ENCODE data around the gene ABCA7. TPM values are rescaled to one million over a fixed set of nuclear protein-coding genes. Genes with fewer than 3 reads are reported as not detected.

Gene ABCA7
- polyA plus RNA-seq, 1 donor from 2014 or later: 51.8 TPM

GRCh38 chr19:1073956-1074517 lies 34.1 kb downstream of the ABCA7 start:
- Histone ChIP-seq H3K36me3 (ENCODE audit: insufficient read depth, low read length) (no peaks in the 10 kb centered on the region), H3K27ac (ENCODE audit: low read length) (no peak overlapping the region), H3K9me3 (ENCODE audit: low read length) (no peaks in the 10 kb centered on the region), H4K20me1 (ENCODE audit: insufficient read depth) (no peaks in the 10 kb centered on the region), H3F3A (ENCODE audit: insufficient read depth, low read length, poor library complexity, severe bottlenecking) (no peaks in the 10 kb centered on the region), H3K27me3 (ENCODE audit: insufficient read depth, low read depth, low read length) (peaks cover 33% of the 10 kb centered on the region), H3K79me2 (replicated peaks; ENCODE audit: insufficient read depth, low read length) (no peaks in the 10 kb centered on the region), H3K4me3 (ENCODE audit: low read length) (no peak overlapping the region), H3K4me2 (ENCODE audit: low read length) (no peak overlapping the region), H3K9ac (ENCODE audit: low read length) (no peak overlapping the region), H2AFZ (ENCODE audit: low read depth, low read length) (no peak overlapping the region), H3K9me2 (ENCODE audit: insufficient read depth, low read length) (no peaks in the 10 kb centered on the region)
- TF ChIP-seq, protein P1, sequence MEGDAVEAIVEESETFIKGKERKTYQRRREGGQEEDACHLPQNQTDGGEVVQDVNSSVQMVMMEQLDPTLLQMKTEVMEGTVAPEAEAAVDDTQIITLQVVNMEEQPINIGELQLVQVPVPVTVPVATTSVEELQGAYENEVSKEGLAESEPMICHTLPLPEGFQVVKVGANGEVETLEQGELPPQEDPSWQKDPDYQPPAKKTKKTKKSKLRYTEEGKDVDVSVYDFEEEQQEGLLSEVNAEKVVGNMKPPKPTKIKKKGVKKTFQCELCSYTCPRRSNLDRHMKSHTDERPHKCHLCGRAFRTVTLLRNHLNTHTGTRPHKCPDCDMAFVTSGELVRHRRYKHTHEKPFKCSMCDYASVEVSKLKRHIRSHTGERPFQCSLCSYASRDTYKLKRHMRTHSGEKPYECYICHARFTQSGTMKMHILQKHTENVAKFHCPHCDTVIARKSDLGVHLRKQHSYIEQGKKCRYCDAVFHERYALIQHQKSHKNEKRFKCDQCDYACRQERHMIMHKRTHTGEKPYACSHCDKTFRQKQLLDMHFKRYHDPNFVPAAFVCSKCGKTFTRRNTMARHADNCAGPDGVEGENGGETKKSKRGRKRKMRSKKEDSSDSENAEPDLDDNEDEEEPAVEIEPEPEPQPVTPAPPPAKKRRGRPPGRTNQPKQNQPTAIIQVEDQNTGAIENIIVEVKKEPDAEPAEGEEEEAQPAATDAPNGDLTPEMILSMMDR (IDR thresholded peaks at IDR 0.05; ENCODE audit: poor library complexity, severe bottlenecking): no peak
- TF ChIP-seq SMC3 (conservative IDR thresholded peaks at IDR 0.05; ENCODE audit: poor library complexity) (no peak), POLR2AphosphoS5 (IDR thresholded peaks at IDR 0.05) (no peak), EP300 (conservative IDR thresholded peaks at IDR 0.05; ENCODE audit: poor library complexity, severe bottlenecking) (no peak), TAF1 (IDR thresholded peaks at IDR 0.05; ENCODE audit: low read depth) (no peak), MXI1 (conservative IDR thresholded peaks at IDR 0.05; ENCODE audit: poor library complexity, severe bottlenecking) (no peak), REST (IDR thresholded peaks at IDR 0.05; ENCODE audit: borderline replicate concordance) (no peak), EZH2 (IDR thresholded peaks at IDR 0.05; ENCODE audit: borderline replicate concordance, insufficient read depth, low read length, poor library complexity, severe bottlenecking) (no peak), RAD21 (conservative IDR thresholded peaks at IDR 0.05) (no peak)

- no peaks in the 10 kb centered on the region for H3K79me2 ChIP-seq (replicated peaks; ENCODE audit: insufficient read depth, low read length)
- H3K4me2 ChIP-seq (ENCODE audit: low read length): no peak overlapping the region
- no peak overlapping the region for H3K27ac ChIP-seq (ENCODE audit: low read length)
- H3K9me3 ChIP-seq (ENCODE audit: low read length): no peaks in the 10 kb centered on the region
- H3K27me3 ChIP-seq (ENCODE audit: insufficient read depth, low read depth, low read length): peaks cover 28% of the 10 kb centered on the region
- no peak for TF ChIP-seq MXI1 (conservative IDR thresholded peaks at IDR 0.05; ENCODE audit: poor library complexity, severe bottlenecking)
- TF ChIP-seq TAF1 (IDR thresholded peaks at IDR 0.05; ENCODE audit: low read depth): no peak
- no peaks in the 10 kb centered on the region for H4K20me1 ChIP-seq (ENCODE audit: insufficient read depth)
- H2AFZ ChIP-seq (ENCODE audit: low read depth, low read length): no peak overlapping the region
- no peaks in the 10 kb centered on the region for H3K36me3 ChIP-seq (ENCODE audit: insufficient read depth, low read length)
- no peak overlapping the region for H3K4me3 ChIP-seq (ENCODE audit: low read length)
- no peak overlapping the region for H3K9ac ChIP-seq (ENCODE audit: low read length)
- no peaks in the 10 kb centered on the region for H3F3A ChIP-seq (ENCODE audit: insufficient read depth, low read length, poor library complexity, severe bottlenecking)
- no peaks in the 10 kb centered on the region for H3K9me2 ChIP-seq (ENCODE audit: insufficient read depth, low read length)
These were observed 34.8 kb downstream of the ABCA7 start for GRCh38 chr19:1074544-1075283.
